ENCODE measurements around the gene NFATC3. TPM values are rescaled to one million over a fixed set of nuclear protein-coding genes. Genes with fewer than 3 reads are reported as not detected.

NFATC3 gene
- total and polyA plus RNA-seq, 2 of the 8 experiments (the other 6 are each of a cell fraction or from before 2014, with no cell fraction given), result 17.6 to 34.5 TPM

DNA sequence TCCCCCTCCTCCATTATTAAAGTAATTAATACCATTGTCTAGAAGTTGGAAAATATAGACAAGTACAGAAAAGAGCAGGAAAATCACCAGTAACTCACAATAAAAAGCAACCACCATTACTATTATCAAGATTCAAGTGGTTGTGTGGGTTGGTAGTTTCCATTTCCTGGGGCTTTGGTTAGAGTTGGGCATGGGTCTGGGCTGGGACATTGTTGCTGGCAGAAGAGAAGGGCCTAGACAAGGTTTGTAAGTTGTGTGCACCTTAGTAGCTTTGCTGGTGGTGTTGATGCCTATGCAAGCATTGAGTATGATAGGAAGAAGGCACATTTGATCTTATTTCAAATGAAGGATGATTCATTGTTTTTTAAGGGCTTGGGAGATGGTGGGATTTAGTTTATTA lies 25.4 kb upstream of the NFATC3 start (continued):
- no peak for TF ChIP-seq BCL11A (IDR thresholded peaks at IDR 0.05; ENCODE audit: low read depth in 2 of 2, low read length in 2 of 2)
- no peak for TF ChIP-seq SAP30 (IDR thresholded peaks at IDR 0.05; ENCODE audit: insufficient read depth, insufficient replicate concordance, low read length)
- no peak for TF ChIP-seq EZH2 (IDR thresholded peaks at IDR 0.05; ENCODE audit: low read depth, low read length, severe bottlenecking)
- no peak for TF ChIP-seq ASH2L (IDR thresholded peaks at IDR 0.05; ENCODE audit: low read length)
- no peak for TF ChIP-seq POLR2AphosphoS5 (IDR thresholded peaks at IDR 0.05; ENCODE audit: low read depth, low read length)

Data from H1 (cell line).